NCI-H146 treated with DMSO at 0.1 percent for 48 hours (cell line): ENCODE results near the gene CALU.

Source experiments
- DNase-seq: peaks from one replicate; lab custom pipeline; 2025; ENCODE audit not compliant: unreplicated experiment; lab: John Stamatoyannopoulos, UW

Gene CALU

GRCh38 chr7:128783143-128783861, 44.1 kb downstream of the CALU start:
- no peak for DNase-seq

GRCh38 chr7:128785738-128786137, 46.6 kb downstream of the CALU start:
- DNase-seq = no peak

GRCh38 chr7:128788446-128789412, 49.6 kb downstream of the CALU start:
- DNase-seq = no peak

GRCh38 chr7:128790315-128791041, 51.3 kb downstream of the CALU start:
- DNase-seq = no peak

- DNase-seq = peak; percentile 19
These were observed 52.2 kb downstream of the CALU start, which contains the start of gene CCDC136 for GRCh38 chr7:128791121-128791971. TSS of gene CCDC136 (plus strand) at chr7:128791968. CDS start at chr7:128792412, 444 bp downstream.

- no peak for DNase-seq
These were observed 52.8 kb downstream of the CALU start for GRCh38 chr7:128791972-128792327.

- DNase-seq = no peak
These were observed 53.5 kb downstream of the CALU start for GRCh38 chr7:128792471-128793180.

GRCh38 chr7:128793181-128793547, 54.0 kb downstream of the CALU start:
- DNase-seq = no peak

- DNase-seq = no peak
These were observed 54.9 kb downstream of the CALU start for GRCh38 chr7:128794020-128794419.

- no peak for DNase-seq
These were observed 55.3 kb downstream of the CALU start for GRCh38 chr7:128794436-128794835.

- DNase-seq = no peak
These were observed 56.0 kb downstream of the CALU start for GRCh38 chr7:128795129-128795528.

- DNase-seq = no peak
These were observed 57.2 kb downstream of the CALU start for GRCh38 chr7:128796327-128796726.

- no peak for DNase-seq
These were observed 60.3 kb downstream of the CALU start for GRCh38 chr7:128799451-128799850.

- no peak for DNase-seq
These were observed 61.4 kb downstream of the CALU start for GRCh38 chr7:128800567-128800966.

GRCh38 chr7:128801003-128801402, 61.8 kb downstream of the CALU start:
- no peak for DNase-seq

GRCh38 chr7:128801667-128802418, 62.7 kb downstream of the CALU start:
- DNase-seq = no peak

GRCh38 chr7:128804484-128804883, 65.3 kb downstream of the CALU start:
- DNase-seq = no peak

- DNase-seq = no peak
These were observed 66.1 kb downstream of the CALU start for GRCh38 chr7:128805225-128805624.

GRCh38 chr7:128807191-128807590, 68.0 kb downstream of the CALU start:
- peak; percentile 34 for DNase-seq
